ENCODE data around the gene CAPG.
"Not testable (repeated sequence)": the region's sequence is repeated elsewhere in the genome, so short reads cannot be mapped to it uniquely, and the experiment has no call there.

CAPG gene

GRCh38 chr2:85395912-85396475 lies 14.2 kb downstream of the CAPG start:
- no peak for DNase-seq

DNA sequence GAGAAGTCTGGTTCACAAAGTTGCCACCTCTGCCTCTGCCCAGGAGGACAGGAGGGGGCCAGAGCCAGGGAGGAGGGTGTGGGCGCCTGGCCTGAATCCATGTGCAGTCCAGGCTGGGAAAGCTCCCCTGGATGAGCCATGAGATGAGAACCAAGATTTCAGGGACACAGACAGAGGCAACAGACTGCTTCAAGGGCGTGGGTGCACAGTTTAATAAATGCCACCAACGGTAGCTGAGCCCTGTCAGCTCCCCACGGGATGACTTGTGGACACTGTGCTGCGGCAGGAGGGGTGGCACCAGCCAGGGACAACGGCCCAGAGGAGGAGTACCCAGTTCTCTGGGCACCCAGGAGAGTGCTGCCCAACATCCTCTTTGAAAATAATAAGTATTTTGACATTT lies 15.2 kb downstream of the CAPG start:
- no peak for DNase-seq

GRCh38 chr2:85394261-85394681 lies 15.9 kb downstream of the CAPG start:
- DNase-seq, result peak; percentile 62

GRCh38 chr2:85393836-85394235 lies 16.3 kb downstream of the CAPG start:
- no peak for DNase-seq

GRCh38 chr2:85390941-85391669 lies 19.1 kb downstream of the CAPG start:
- no peak for DNase-seq

DNA sequence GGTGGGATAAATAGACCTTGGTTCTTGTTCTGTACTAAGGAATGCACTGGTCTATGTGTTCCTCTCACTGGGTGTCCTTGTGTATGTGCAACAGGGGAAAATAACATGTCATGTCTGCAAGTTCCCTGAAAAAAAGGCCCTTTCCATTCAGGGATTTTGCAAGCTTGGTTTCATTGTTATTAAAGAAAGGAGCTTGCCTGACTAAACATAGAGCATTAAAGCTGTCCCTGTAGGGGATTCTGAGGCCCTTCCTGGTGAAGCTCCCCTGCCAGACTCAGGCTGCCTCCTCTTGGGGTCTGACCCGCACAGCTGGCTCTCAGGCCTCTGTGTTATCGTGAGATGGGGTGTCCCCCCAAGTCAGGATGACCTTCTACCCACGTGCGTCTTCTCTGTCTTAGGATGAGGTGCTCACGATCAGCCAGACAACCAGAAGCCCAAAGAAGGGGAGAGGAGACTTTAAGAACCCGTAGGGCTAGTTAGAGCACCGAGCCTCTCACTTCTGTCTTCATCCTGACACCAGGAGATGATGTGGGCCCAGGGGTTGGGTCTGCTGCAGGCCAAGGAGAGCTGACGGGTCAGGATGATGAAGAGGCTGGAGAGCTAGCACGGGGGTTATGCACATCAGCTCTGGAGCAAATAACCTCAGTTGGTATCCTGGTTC lies 21.2 kb downstream of the CAPG start:
- no peak for DNase-seq

- DNase-seq, result no peak
These were observed 22.4 kb downstream of the CAPG start for GRCh38 chr2:85387754-85388153.

DNA sequence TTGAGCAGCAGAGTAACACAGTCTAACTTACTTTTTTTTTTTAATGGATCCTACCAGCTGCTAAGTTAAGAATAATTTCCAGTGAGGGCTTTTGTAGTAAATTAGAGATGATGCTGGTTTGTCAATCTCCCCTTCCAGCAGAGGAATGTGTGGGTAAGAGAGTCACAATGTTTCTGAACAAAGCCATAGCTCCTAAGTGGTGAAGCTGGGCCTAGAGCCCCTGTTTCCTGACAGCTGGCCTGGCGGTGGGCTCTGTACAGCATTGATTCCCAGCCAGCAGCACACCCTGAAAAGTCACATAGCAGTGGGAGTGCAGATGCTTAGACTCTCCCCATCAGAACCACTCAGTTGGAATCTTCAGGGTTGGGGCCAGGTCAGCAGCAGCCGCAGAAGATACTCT lies 24.4 kb downstream of the CAPG start:
- no peak for DNase-seq

DNA sequence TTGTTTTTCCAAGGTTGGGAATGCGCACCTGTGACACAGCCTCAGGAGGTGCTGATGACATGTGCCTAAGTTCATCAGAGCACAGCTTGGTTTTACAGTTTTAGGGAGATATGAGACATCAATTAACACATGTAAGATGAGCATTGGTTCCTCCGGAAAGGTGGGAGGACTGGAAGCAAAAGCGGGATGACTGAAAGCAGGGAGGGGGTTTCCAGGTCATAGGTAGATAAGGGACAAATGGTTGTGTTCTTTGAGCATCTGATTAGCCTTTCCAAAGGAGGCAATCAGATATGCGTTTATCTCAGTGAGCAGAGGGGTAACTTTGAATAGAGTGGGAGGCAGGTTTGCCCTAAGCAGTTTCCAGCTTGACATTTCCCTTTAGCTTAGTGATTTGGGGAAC lies 26.3 kb downstream of the CAPG start:
- DNase-seq, result no peak

- not testable (repeated sequence) for DNase-seq
These were observed 27.0 kb downstream of the CAPG start for GRCh38 chr2:85383151-85383550.

- no peak for DNase-seq
These were observed 30.1 kb downstream of the CAPG start for GRCh38 chr2:85380048-85380447.

- DNase-seq, result no peak
These were observed 31.9 kb downstream of the CAPG start for GRCh38 chr2:85378257-85378656.

GRCh38 chr2:85377083-85377482 lies 33.1 kb downstream of the CAPG start:
- DNase-seq, result no peak

- DNase-seq, result no peak
These were observed 33.7 kb downstream of the CAPG start for GRCh38 chr2:85376291-85377065.

DNA sequence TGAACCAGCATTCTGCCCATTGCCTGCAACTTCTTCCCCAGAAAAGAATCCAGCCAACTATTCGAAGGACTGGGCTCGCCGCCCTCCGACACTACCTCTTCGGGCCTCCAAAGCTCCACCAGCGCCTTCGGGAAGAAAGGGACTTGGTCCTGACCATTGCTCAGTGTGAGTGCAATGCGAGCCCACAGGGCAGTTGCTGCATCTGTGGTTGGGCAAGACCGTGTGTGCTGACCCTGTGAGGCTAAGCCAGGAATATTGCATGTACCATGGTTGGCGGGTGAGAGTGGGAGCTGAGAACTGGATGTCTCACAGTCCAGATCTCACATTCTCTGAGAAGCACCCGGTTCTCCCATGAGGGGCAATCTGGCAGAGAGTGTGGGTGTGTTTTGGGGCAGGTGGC lies 39.1 kb downstream of the CAPG start:
- no peak for DNase-seq

DNA sequence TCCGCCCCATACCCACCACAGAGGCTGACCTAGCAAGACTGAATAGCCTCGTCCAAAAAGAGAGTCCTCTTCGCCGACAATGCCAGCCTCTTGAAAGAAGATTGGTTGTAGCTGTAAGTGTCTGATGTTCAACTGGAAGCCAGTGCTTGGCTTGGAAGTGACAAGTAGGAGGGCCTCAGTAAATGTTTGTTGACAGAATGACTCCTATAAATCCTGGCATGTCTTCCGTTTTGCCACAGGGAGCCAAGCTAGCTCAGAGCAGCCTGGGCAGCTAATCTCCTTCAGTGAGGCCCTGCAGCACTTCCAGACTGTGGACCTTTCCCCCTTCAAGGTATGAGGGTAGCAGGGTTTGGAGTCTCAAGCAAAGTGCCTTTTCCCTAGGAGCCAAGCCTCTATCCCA lies 40.7 kb downstream of the CAPG start:
- no peak for DNase-seq

DNA sequence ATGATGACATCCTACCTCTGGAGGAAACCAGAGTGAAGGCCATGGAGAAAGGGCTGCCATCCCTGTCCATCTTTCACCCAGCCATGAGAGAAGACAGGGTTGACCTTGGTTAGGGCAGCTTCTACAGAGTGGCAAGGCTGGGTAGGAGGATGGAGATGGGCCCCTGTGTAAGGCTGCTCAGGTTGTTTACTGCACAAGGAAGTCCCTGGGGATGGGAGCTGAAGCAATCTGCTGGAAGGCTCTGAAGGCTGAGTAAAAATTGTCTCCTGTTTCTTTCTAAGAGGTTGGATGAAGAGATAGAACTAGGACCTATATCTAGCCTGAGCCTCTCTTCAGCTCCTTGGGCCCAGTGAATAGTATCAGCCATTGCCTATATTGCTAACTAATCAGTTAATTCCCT lies 41.2 kb downstream of the CAPG start:
- DNase-seq, result no peak

DNA sequence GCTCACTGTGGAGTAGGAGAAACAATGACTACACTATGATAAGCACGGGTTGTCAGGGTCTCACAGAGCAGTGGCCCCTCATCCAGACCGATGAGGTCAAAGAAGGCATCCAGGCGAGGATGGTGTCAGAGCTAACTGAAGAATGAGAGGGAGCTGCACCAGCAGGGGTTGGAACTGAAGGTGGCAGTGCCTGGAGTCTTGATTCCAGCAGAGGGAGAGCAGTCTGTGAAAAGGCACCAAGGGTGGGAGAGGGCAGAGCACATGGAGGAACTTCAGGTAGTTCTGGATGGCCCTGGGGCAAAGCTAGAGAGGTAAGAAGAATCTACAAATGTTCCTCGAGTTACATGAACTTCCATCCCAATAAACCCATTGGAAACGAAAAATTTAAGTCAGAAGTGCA lies 43.0 kb downstream of the CAPG start:
- DNase-seq, result no peak

GRCh38 chr2:85362653-85363387 lies 47.3 kb downstream of the CAPG start:
- DNase-seq, result not testable (repeated sequence)

DNA sequence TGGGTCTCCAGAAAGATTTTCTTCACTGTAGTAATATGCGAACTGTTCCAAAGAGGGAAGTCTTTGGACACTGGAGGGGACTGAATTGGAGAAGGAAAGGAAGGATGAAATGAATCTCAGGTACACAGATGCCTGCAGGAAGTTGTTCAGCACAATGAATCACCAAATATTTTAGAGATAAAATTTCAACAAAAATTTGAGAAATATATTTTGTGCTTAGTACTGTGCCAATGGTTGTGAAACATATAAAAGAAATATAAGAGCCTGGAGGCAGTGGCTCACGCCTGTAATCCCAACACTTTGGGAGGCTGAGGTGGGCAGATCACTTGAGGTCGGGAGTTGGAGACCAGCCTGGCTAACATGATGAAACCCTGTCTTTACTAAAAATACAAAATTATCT lies 52.4 kb downstream of the CAPG start:
- no peak for DNase-seq

DNA sequence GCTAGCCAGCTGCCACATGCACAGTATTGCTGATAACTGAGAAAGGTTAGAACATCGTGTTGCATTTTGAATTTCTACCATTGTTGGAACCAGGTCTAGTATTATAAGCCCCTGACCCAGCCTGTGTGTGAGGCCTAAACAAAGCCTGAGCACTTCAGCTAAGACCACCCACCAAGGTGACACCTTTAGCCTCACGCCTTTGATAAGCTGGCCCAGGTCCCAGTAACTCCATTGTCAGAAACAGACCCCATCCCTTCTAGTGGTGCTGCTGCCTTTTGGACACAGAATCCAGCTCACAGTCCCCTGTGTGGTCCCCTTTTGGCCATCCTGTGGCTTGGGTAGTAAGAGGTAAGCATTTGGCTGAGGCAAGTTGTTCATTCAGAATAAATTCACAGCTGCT lies 54.0 kb downstream of the CAPG start:
- no peak for DNase-seq

- DNase-seq, result no peak
These were observed 54.6 kb downstream of the CAPG start for GRCh38 chr2:85355521-85355920.

DNA sequence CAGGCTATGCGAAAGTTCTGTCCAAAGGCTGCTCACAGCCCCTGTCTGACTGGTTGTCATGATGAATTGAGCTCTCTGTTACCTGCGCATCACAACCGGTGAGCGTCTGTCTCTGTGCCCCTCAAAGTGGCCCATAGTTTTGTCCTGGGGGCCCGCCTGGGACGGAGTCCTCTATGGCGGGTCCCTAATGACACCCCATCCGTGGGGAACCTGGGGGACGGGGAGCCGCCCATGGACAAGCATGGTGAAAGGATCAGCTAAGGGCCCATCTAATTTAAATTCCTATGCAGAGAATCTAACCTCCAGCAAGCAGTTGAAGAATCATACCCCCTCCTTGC lies 55.1 kb downstream of the CAPG start:
- no peak for DNase-seq

Data from NCI-H2107 (cell line).